Endothelial cell (in vitro differentiated cells): ENCODE measurements around the gene LCMT1. TPM values are rescaled to one million over a fixed set of nuclear protein-coding genes. Genes with fewer than 3 reads are reported as not detected.
"Not testable (repeated sequence)": the region's sequence is repeated elsewhere in the genome, so short reads cannot be mapped to it uniquely, and the experiment has no call there.

Source experiments
- DNase-seq: peaks from one replicate; pipeline ENCODE4 v3.0.0; 2021; ENCODE audit warnings: low spot score
- H3K27ac Mint-ChIP-seq: one replicate; pipeline ENCODE4 v1.8.0; 2021; ENCODE audit warnings: mixed read lengths, inconsistent platforms; ENCODE audit not compliant: unreplicated experiment
- H3K27me3 Mint-ChIP-seq: one replicate; pipeline ENCODE4 v1.8.0; 2021; ENCODE audit warnings: mild to moderate bottlenecking, moderate library complexity, mixed read lengths, inconsistent platforms; ENCODE audit not compliant: unreplicated experiment
- H3K36me3 Mint-ChIP-seq: one replicate; pipeline ENCODE4 v1.8.0; 2021; ENCODE audit warnings: mild to moderate bottlenecking, low read depth, mixed read lengths, inconsistent platforms; ENCODE audit not compliant: unreplicated experiment
- H3K4me1 Mint-ChIP-seq: one replicate; pipeline ENCODE4 v1.8.0; 2021; ENCODE audit warnings: mild to moderate bottlenecking, mixed read lengths, inconsistent platforms; ENCODE audit not compliant: unreplicated experiment
- H3K4me3 Mint-ChIP-seq: one replicate; pipeline ENCODE4 v1.8.0; 2021; ENCODE audit warnings: mild to moderate bottlenecking, mixed read lengths, inconsistent platforms; ENCODE audit not compliant: unreplicated experiment
- H3K9me3 Mint-ChIP-seq: one replicate; pipeline ENCODE4 v1.8.0; 2021; ENCODE audit warnings: mixed read lengths, inconsistent platforms; ENCODE audit not compliant: unreplicated experiment
- total RNA-seq: library from RNA; stranded (reverse); fragmentation: NEBNext Ultra II Directional; extraction: Animal tissue kit (Norgen Biotek cat#: 25700); gene quantifications from one replicate; pipeline ENCODE4 v1.2.1, GENCODE V29; 2021; ENCODE audit not compliant: unreplicated experiment
- TF ChIP-seq, protein P1 (sequence below): fragments of 200-600 bp; sonication (generic); IDR thresholded peaks from one replicate; pipeline ENCODE4 v1.5.0; 2021; ENCODE audit warnings: antibody characterized with exemption; ENCODE audit not compliant: unreplicated experiment

Gene LCMT1
- total RNA-seq, 1 donor from 2014 or later: 59.3 TPM

DNA sequence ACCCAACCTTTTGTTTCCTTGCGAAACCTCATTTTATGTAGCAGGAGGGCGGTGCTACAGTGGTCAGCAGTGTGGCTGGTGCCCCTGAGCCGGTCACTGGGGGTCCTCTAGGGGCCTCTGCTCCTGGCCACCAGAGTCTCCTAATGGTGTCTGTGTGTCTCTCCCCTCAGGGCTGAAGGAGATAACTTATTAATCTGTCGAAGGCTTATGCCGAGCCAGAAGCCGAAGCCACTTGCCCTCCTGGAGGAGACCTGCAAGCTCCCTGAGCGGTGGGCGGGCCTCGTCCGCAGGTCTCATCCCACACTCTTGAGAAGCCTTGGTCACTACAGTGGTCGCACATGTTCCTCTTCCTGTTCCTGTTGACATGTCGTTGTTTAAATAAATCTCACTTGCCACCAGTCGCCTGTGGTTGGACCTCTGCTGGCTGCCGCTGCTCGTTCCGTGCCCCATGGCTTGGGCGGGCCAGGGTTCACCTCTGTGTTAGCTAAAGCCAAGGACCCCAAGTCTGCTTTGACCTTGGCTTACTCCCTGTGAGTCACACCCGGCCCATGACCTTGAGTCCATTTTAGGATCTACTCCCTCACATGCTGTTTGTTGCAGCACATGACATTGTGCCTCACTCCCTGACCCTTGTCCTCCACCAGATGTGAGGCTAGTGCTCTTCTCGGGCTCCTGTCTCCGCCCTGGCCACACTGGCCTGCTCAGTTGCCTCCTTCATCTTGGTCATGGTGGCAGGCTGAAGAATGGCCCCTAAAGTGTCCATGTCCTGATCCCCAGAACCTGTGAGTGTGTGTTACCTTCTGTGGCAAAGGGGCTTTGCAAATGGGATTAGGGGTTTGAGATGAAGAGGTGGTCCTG lies 66.5 kb downstream of the LCMT1 start:
- DNase-seq: no peak
- no peak overlapping the region for H3K27ac Mint-ChIP-seq
- H3K27me3 Mint-ChIP-seq: no peaks in the 10 kb centered on the region
- TF ChIP-seq, protein P1, sequence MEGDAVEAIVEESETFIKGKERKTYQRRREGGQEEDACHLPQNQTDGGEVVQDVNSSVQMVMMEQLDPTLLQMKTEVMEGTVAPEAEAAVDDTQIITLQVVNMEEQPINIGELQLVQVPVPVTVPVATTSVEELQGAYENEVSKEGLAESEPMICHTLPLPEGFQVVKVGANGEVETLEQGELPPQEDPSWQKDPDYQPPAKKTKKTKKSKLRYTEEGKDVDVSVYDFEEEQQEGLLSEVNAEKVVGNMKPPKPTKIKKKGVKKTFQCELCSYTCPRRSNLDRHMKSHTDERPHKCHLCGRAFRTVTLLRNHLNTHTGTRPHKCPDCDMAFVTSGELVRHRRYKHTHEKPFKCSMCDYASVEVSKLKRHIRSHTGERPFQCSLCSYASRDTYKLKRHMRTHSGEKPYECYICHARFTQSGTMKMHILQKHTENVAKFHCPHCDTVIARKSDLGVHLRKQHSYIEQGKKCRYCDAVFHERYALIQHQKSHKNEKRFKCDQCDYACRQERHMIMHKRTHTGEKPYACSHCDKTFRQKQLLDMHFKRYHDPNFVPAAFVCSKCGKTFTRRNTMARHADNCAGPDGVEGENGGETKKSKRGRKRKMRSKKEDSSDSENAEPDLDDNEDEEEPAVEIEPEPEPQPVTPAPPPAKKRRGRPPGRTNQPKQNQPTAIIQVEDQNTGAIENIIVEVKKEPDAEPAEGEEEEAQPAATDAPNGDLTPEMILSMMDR: no peak
- H3K4me3 Mint-ChIP-seq: no peak overlapping the region
- H3K4me1 Mint-ChIP-seq: peaks cover 5% of the 10 kb centered on the region
- H3K9me3 Mint-ChIP-seq: no peaks in the 10 kb centered on the region
- peaks cover 12% of the 10 kb centered on the region for H3K36me3 Mint-ChIP-seq

GRCh38 chr16:25181236-25181635 lies 69.7 kb downstream of the LCMT1 start:
- H3K4me1 Mint-ChIP-seq, H3K4me3 Mint-ChIP-seq, H3K27me3 Mint-ChIP-seq, H3K27ac Mint-ChIP-seq, H3K36me3 Mint-ChIP-seq, DNase-seq, H3K9me3 Mint-ChIP-seq: not testable (repeated sequence)

DNA sequence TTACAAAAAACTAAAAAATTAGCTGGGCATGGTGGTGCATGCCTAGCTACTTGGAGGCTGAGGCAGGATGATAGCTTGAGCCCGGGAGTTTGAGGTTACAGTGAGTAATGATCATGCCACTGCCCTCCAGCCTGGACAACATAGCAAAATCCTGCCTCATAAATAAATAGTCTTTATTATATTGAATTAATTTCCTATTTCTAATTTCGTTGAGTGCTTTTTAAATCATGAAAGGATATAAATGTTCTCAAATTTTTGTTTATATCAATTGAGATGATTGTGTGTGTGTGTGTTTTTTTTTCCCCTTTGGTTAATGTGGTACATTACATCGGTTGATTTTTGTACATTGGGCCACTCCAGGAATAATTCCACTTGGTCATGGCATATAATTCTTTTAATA lies 73.2 kb downstream of the LCMT1 start:
- no peak for DNase-seq
- Mint-ChIP-seq H3K36me3 (no peaks in the 10 kb centered on the region), H3K27me3 (peaks cover 6% of the 10 kb centered on the region), H3K27ac (no peak overlapping the region), H3K9me3 (no peaks in the 10 kb centered on the region), H3K4me1 (no peaks in the 10 kb centered on the region), H3K4me3 (no peak overlapping the region)
- TF ChIP-seq, protein P1: no peak

DNA sequence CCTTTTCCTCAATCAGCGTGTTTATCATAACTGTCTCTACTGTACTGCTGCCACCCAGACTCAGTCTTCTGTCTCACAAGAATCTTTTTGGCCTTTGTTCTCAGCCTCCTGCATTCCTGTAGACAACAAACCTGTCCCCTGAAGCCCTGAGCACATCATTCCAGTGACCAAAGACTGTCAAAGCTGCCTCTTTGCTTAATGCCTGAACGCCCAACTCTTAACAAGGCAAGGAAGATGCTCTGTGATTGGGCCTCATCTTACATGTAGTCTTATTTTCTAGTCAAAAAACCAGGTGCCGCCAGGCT lies 75.9 kb downstream of the LCMT1 start:
- no peak for DNase-seq
- H3K36me3 Mint-ChIP-seq: no peaks in the 10 kb centered on the region

GRCh38 chr16:25189305-25189704 lies 77.8 kb downstream of the LCMT1 start:
- Mint-ChIP-seq H3K9me3 (no peaks in the 10 kb centered on the region), H3K27ac (no peak overlapping the region), H3K4me3 (no peak overlapping the region), H3K4me1 (no peaks in the 10 kb centered on the region), H3K27me3 (peaks cover 6% of the 10 kb centered on the region), H3K36me3 (no peaks in the 10 kb centered on the region)
- no peak for DNase-seq
- TF ChIP-seq, protein P1: no peak

More for the DNA sequence above, 75.9 kb downstream of the LCMT1 start:
- H3K9me3 Mint-ChIP-seq: no peaks in the 10 kb centered on the region
- H3K27ac Mint-ChIP-seq: no peak overlapping the region
- no peaks in the 10 kb centered on the region for H3K4me1 Mint-ChIP-seq
- TF ChIP-seq, protein P1: no peak
- H3K27me3 Mint-ChIP-seq: peaks cover 6% of the 10 kb centered on the region
- H3K4me3 Mint-ChIP-seq: no peak overlapping the region
